Stomach (tissue), 9 donors: Measurements from ENCODE around the gene DMPK. TPM values are rescaled to one million over a fixed set of nuclear protein-coding genes. Genes with fewer than 3 reads are reported as not detected.

Experiments
- DNase-seq, 2 donors: peaks; one replicate each; pipeline versions ENCODE4 v3.0.0 to v3.0.0-alpha.2; 2013 to 2019
- H3K27ac ChIP-seq, 5 donors: fragments of 200-600 bp in 4 of 5; sonication (generic) in 4 of 5; one replicate each; pipeline ENCODE4 v1.5.1; 2013 to 2019; ENCODE audit warnings: mild to moderate bottlenecking in 1 of 5, moderate library complexity in 1 of 5
- H3K27me3 ChIP-seq, 3 donors: fragments of 200-600 bp; sonication (generic); one replicate each; pipeline ENCODE4 v1.5.1; 2017 to 2019; ENCODE audit warnings: mixed run types in 1 of 3
- H3K36me3 ChIP-seq, 4 donors: fragments of 200-600 bp; sonication (generic); 1 replicate in 3 of 4; 2 replicates in 1 of 4; pipeline ENCODE4 v1.5.1; 2016 to 2019
- H3K4me1 ChIP-seq, 4 donors: fragments of 200-600 bp; sonication (generic); one replicate each; pipeline ENCODE4 v1.5.1; 2016 to 2019
- H3K4me3 ChIP-seq, 4 donors: fragments of 200-600 bp; sonication (generic) in 3 of 4; one replicate each; pipeline ENCODE4 v1.5.1; 2016 to 2019; ENCODE audit warnings: mild to moderate bottlenecking in 1 of 4
- H3K9me3 ChIP-seq, 4 donors: fragments of 200-600 bp; sonication (generic); one replicate each; pipeline ENCODE4 v1.5.1; 2016 to 2019
- EP300 ChIP-seq: sonication (generic); formaldehyde crosslinking; IDR thresholded peaks from one replicate; pipeline ENCODE4 v1.6.1; 2017; ENCODE audit warnings: antibody characterized with exemption
- POLR2A ChIP-seq, 4 donors: fragments of 450-650 bp; IDR thresholded peaks; one replicate each; pipeline ENCODE4 v1.6.1; 2016; ENCODE audit warnings: antibody characterized with exemption in 4 of 4, control low read depth in 2 of 4, mild to moderate bottlenecking in 1 of 4, moderate library complexity in 1 of 4
- POLR2AphosphoS5 ChIP-seq, 3 donors: sonication (generic); formaldehyde crosslinking; IDR thresholded peaks; one replicate each; pipeline ENCODE4 v1.6.1; 2016; ENCODE audit warnings: antibody characterized with exemption in 3 of 3
- WGBS, 5 donors: extraction: QIAGEN DNeasy Blood & Tissue Kit in 3 of 5; methylation state at CpG; one replicate each; pipeline versions ENCODE4 v1.1.5 to v1.1.7; 2013 to 2018; 5-methylcytosine and 5-hydroxymethylcytosine counted together
- intact Hi-C: fragments of 100-400 bp; cut with DNase I; formaldehyde crosslinking; loops from one replicate; pipeline ENCODE4 v1.15.1; 2023; ENCODE audit warnings: low total_unique reads
- polyA plus RNA-seq, 3 donors: library from polyadenylated mRNA; stranded (reverse); fragments of 200-250 nt; gene quantifications; one replicate each; pipeline ENCODE4 v1.2.3, GENCODE V29; 2013
- total RNA-seq, 5 donors: library from RNA; depleted of rRNA; stranded (reverse); fragments of >200 nt; gene quantifications; one replicate each; pipeline versions ENCODE4 v1.1.0 to v1.2.3, GENCODE V29; 2014 to 2016
- TF ChIP-seq, protein P1 (sequence below), 7 experiments: fragments of 450-650 bp in 4 of 7; fragments of 200-600 bp in 3 of 7; sonication (generic) in 3 of 7; IDR thresholded peaks; one replicate each; pipeline ENCODE4 v1.5.1; 2016 to 2019; ENCODE audit warnings: antibody characterized with exemption in 7 of 7, control low read depth in 2 of 7, mild to moderate bottlenecking in 1 of 7
- donor health status: healthy with polysubstance abuse.
- donor health status: Bipolar disorder and iron deficiency.
- donor health status: healthy.

The DMPK gene
- total and polyA plus RNA-seq, 8 donors, result 27.2 to 248 (median 71.9) TPM

DNA sequence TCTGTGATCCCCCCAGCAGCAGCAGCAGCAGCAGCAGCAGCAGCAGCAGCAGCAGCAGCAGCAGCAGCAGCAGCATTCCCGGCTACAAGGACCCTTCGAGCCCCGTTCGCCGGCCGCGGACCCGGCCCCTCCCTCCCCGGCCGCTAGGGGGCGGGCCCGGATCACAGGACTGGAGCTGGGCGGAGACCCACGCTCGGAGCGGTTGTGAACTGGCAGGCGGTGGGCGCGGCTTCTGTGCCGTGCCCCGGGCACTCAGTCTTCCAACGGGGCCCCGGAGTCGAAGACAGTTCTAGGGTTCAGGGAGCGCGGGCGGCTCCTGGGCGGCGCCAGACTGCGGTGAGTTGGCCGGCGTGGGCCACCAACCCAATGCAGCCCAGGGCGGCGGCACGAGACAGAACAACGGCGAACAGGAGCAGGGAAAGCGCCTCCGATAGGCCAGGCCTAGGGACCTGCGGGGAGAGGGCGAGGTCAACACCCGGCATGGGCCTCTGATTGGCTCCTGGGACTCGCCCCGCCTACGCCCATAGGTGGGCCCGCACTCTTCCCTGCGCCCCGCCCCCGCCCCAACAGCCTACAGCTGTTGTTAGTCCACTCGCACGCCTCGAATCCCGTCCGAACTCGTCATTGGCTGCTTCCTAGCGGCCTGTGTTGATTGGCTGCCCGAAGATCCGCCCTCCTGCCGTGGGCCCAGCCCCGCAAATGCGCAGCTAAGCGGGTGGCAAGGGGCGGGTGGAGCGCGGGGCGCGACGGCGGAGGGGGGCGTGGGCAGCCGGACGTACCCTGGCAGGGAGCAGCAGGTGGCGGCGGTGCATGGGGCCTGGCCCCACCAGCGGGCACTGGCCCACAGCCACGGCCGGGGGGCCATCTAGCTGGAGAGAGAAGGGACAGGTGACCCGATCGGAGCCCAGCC lies 11.8 kb downstream of the DMPK start:
- Histone ChIP-seq H3K4me3 (peak overlapping the region; percentile 61 to 85 (median 83)), H3K9me3 (no peaks in the 10 kb centered on the region), H3K36me3 (peaks cover 5 to 37% (median 18%) of the 10 kb centered on the region in 4 donors), H3K27ac (peak overlapping the region; percentile 89 to 98 (median 97)), H3K4me1 (peaks cover 42 to 87% (median 64%) of the 10 kb centered on the region in 4 donors), H3K27me3 (peaks cover 0 to 32% (median 0%) of the 10 kb centered on the region in 3 donors)
- DNase-seq, result peak; percentile 98 to 99
- 1 to 4% (median 1%) methylated on average over 46 to 79 of the region's 79 CpGs for WGBS, 5 donors
- intact Hi-C loops, result no loop called here
- TF ChIP-seq EP300 (no peak), POLR2A (IDR thresholded peaks at IDR 0.05) (peak in 1 of 4 donors; percentile 25), POLR2AphosphoS5 (IDR thresholded peaks at IDR 0.05) (peak; percentile 54 to 82 (median 76))
- TF ChIP-seq, protein P1, sequence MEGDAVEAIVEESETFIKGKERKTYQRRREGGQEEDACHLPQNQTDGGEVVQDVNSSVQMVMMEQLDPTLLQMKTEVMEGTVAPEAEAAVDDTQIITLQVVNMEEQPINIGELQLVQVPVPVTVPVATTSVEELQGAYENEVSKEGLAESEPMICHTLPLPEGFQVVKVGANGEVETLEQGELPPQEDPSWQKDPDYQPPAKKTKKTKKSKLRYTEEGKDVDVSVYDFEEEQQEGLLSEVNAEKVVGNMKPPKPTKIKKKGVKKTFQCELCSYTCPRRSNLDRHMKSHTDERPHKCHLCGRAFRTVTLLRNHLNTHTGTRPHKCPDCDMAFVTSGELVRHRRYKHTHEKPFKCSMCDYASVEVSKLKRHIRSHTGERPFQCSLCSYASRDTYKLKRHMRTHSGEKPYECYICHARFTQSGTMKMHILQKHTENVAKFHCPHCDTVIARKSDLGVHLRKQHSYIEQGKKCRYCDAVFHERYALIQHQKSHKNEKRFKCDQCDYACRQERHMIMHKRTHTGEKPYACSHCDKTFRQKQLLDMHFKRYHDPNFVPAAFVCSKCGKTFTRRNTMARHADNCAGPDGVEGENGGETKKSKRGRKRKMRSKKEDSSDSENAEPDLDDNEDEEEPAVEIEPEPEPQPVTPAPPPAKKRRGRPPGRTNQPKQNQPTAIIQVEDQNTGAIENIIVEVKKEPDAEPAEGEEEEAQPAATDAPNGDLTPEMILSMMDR (IDR thresholded peaks at IDR 0.05), result peak in 6 of 7 experiments; percentile 76 to 99 (median 94)

DNA sequence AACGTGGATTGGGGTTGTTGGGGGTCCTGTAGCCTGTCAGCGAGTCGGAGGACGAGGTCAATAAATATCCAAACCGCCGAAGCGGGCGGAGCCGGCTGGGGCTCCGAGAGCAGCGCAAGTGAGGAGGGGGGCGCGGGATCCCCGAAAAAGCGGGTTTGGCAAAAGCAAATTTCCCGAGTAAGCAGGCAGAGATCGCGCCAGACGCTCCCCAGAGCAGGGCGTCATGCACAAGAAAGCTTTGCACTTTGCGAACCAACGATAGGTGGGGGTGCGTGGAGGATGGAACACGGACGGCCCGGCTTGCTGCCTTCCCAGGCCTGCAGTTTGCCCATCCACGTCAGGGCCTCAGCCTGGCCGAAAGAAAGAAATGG lies 12.5 kb downstream of the DMPK start:
- H3K9me3 ChIP-seq, result no peaks in the 10 kb centered on the region
- intact Hi-C loops, result no loop called here
- DNase-seq, result peak in 1 of 2 donors; percentile 49
- peak overlapping the region; percentile 61 to 85 (median 83) for H3K4me3 ChIP-seq
- H3K36me3 ChIP-seq, result peaks cover 3 to 33% (median 15%) of the 10 kb centered on the region in 4 donors
- 0 to 1% (median 0%) methylated on average over 26 to 28 of the region's 28 CpGs for WGBS, 5 donors
- TF ChIP-seq, protein P1 (IDR thresholded peaks at IDR 0.05), result no peak
- no peak for TF ChIP-seq POLR2A (IDR thresholded peaks at IDR 0.05)
- no peak for TF ChIP-seq EP300
- TF ChIP-seq POLR2AphosphoS5 (IDR thresholded peaks at IDR 0.05), result no peak
- peak overlapping the region; percentile 89 to 98 (median 97) for H3K27ac ChIP-seq
- peaks cover 0 to 32% (median 0%) of the 10 kb centered on the region in 3 donors for H3K27me3 ChIP-seq
- peaks cover 48 to 92% (median 70%) of the 10 kb centered on the region in 4 donors for H3K4me1 ChIP-seq

DNA sequence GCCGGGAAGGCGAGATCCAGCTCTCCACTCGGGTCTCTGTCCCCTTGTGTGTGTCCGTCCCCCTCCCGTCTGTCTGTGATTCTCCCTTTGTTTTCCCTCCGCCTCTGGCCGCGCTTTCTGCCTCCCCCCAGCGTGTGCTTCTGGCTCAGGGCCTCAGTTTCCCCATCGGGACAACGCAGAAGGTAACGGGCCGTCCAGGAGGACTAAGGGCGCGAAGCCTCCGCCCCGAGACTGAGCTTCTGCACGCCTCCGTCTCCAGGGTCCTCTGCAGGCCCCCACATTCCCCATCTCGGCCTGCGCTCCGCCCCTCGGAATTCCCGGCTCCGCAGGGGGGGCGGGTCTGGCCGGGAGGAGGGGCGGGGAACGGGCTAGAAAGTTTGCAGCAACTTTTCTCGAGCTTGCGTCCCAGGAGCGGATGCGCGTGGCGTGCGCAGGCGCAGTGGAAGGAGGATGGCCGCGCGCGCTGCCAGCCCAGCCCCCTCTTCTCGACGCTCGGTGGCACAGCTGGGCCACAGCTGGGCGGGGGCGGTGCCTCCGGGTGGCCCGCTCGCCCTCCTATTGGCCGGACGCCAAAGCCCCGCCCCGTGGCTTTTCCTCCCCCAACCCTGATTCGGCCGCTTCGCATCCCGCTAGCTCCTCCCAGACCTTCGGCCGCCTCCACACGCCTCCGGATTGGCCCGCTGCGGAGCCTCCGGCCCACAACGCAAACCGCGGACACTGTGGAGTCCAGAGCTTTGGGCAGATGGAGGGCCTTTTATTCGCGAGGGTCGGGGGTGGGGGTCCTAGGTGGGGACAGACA lies 13.1 kb downstream of the DMPK start, which contains the start of gene SIX5:
Gene SIX5, minus strand, starts transcription at position 269 of the 799 bp plus-strand sequence. CDS start 408 bp downstream, outside the sequence.
- H3K4me3 ChIP-seq, result peak within 1 kb of the TSS; percentile 61 to 85 (median 83)
- DNase-seq, result peak; percentile 99
- TF ChIP-seq, protein P1 (IDR thresholded peaks at IDR 0.05), result no peak
- TF ChIP-seq POLR2AphosphoS5 (IDR thresholded peaks at IDR 0.05) (peak; percentile 82 to 97 (median 95)), EP300 (peak; percentile 9), POLR2A (IDR thresholded peaks at IDR 0.05) (peak in 1 of 4 donors; percentile 56)
- 0% methylated on average over 56 to 70 of the region's 70 CpGs for WGBS, 5 donors
- intact Hi-C loops, result no loop called here
- no peaks in the 10 kb centered on the region for H3K9me3 ChIP-seq
- peak within 1 kb of the TSS; percentile 89 to 98 (median 97) for H3K27ac ChIP-seq
- peaks cover 0 to 32% (median 0%) of the 10 kb centered on the region in 3 donors for H3K27me3 ChIP-seq
- H3K4me1 ChIP-seq, result peaks cover 55 to 92% (median 77%) of the 10 kb centered on the region in 4 donors
- H3K36me3 ChIP-seq, result peaks cover 0 to 27% (median 10%) of the 10 kb centered on the region in 4 donors

DNA sequence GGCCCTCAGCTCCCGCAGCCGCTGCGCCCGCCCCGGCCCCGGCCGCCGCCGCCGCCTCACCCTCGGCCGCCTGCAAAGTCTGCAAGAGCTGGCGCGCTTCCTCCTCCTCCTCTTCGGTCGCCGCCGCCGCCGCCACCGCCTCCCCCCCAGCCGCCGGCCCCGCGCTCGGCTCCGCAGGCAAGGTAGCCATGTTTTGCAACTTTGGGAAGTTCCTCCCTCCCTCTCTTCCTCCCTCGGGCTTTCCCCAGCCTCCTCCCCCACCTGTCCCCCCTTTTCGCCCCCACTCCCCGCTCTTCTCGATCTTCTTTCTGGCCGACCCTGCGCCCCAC lies 13.7 kb downstream of the DMPK start:
- peak overlapping the region; percentile 89 to 97 (median 92) for H3K27ac ChIP-seq
- intact Hi-C loops, result no loop called here
- peak overlapping the region; percentile 61 to 85 (median 83) for H3K4me3 ChIP-seq
- H3K9me3 ChIP-seq, result no peaks in the 10 kb centered on the region
- DNase-seq, result peak; percentile 54 to 80
- TF ChIP-seq POLR2A (IDR thresholded peaks at IDR 0.05) (no peak), POLR2AphosphoS5 (IDR thresholded peaks at IDR 0.05) (no peak), EP300 (no peak)
- TF ChIP-seq, protein P1 (IDR thresholded peaks at IDR 0.05), result no peak
- H3K36me3 ChIP-seq, result peaks cover 0 to 24% (median 10%) of the 10 kb centered on the region in 4 donors
- peaks cover 0 to 32% (median 0%) of the 10 kb centered on the region in 3 donors for H3K27me3 ChIP-seq
- WGBS, 5 donors, result 0 to 3% (median 1%) methylated on average over 10 to 28 of the region's 33 CpGs
- H3K4me1 ChIP-seq, result peaks cover 60 to 92% (median 82%) of the 10 kb centered on the region in 4 donors
